Testis (tissue), 2 donors: ENCODE results near the gene COQ3.

Experiments used
- POLR2A ChIP-seq: fragments of 450-650 bp; IDR thresholded peaks from one replicate; pipeline ENCODE4 v1.6.1; 2017; ENCODE audit warnings: antibody characterized with exemption, mild to moderate bottlenecking, moderate library complexity
- TF ChIP-seq, protein P1 (sequence below), 3 experiments: fragments of 450-650 bp in 2 of 3; fragments of 200-600 bp in 1 of 3; sonication (generic) in 1 of 3; IDR thresholded peaks; one replicate each; pipeline ENCODE4 v1.5.1; 2016 to 2019; ENCODE audit warnings: antibody characterized with exemption in 3 of 3, mild to moderate bottlenecking in 2 of 3, moderate library complexity in 1 of 3

DNA sequence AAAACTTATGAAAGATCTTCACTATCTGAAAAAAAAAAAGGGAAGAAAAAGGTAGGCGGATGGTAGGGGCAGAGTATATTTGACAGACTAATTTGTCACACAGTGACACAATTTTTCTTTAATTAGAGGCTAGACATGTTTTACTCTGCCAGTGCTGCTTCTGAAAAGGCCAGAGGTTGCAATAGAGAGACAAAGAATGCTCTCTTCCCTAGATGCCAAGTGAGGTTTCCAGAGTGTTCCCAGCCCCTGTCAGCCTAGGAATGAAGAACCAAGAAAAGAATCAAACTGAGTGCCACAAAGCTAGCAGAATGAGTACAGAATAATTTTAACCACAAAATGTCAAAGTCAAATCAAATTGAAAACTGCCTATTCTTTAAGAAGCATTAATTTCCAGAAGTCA, 18.1 kb upstream of the COQ3 start:
- TF ChIP-seq, protein P1, sequence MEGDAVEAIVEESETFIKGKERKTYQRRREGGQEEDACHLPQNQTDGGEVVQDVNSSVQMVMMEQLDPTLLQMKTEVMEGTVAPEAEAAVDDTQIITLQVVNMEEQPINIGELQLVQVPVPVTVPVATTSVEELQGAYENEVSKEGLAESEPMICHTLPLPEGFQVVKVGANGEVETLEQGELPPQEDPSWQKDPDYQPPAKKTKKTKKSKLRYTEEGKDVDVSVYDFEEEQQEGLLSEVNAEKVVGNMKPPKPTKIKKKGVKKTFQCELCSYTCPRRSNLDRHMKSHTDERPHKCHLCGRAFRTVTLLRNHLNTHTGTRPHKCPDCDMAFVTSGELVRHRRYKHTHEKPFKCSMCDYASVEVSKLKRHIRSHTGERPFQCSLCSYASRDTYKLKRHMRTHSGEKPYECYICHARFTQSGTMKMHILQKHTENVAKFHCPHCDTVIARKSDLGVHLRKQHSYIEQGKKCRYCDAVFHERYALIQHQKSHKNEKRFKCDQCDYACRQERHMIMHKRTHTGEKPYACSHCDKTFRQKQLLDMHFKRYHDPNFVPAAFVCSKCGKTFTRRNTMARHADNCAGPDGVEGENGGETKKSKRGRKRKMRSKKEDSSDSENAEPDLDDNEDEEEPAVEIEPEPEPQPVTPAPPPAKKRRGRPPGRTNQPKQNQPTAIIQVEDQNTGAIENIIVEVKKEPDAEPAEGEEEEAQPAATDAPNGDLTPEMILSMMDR (IDR thresholded peaks at IDR 0.05), result no peak
- TF ChIP-seq POLR2A, result no peak
